Cardiac muscle cell (in vitro differentiated cells and primary cell): Measurements from ENCODE around the gene TTLL10. TPM values are rescaled to one million over a fixed set of nuclear protein-coding genes. Genes with fewer than 3 reads are reported as not detected.

ENCODE experiments used
- DNase-seq, 2 donors: peaks; one replicate each; pipeline versions ENCODE4 v3.0.0 to v3.0.0-alpha.2; 2010 to 2017; ENCODE audit warnings: low read depth in 1 of 2, low spot score in 1 of 2
- H3K27ac ChIP-seq: fragments of 200-600 bp; sonication (generic); 2 replicates; pipeline ENCODE4 v1.5.1; 2016
- H3K27me3 ChIP-seq: fragments of 200-600 bp; sonication (generic); 2 replicates; pipeline ENCODE4 v1.6.0; 2016; ENCODE audit warnings: control low read depth
- H3K36me3 ChIP-seq: fragments of 200-600 bp; sonication (generic); 2 replicates; pipeline ENCODE4 v1.5.1; 2016; ENCODE audit warnings: control low read depth
- H3K4me1 ChIP-seq: fragments of 200-600 bp; sonication (generic); 2 replicates; pipeline ENCODE4 v1.8.1; 2017; ENCODE audit warnings: low read depth, mild to moderate bottlenecking, mixed run types
- H3K4me3 ChIP-seq: fragments of 200-600 bp; sonication (generic); 2 replicates; pipeline ENCODE4 v1.5.1; 2016; ENCODE audit warnings: mild to moderate bottlenecking
- H3K9me3 ChIP-seq: fragments of 200-600 bp; sonication (generic); 2 replicates; pipeline ENCODE4 v1.5.1; 2017; ENCODE audit warnings: low read depth, mild to moderate bottlenecking, control low read depth
- CTCF ChIP-seq: IDR thresholded peaks from 2 replicates; pipeline ENCODE4 v1.5.1; 2012; ENCODE audit warnings: low read depth, mild to moderate bottlenecking, low read length
- polyA plus RNA-seq: library from polyadenylated mRNA; unstranded; fragments of >200 nt; fragmentation: Nextera tagmentation; extraction: Ambion mirVana; gene quantifications from 2 replicates; pipeline ENCODE4 v1.2.1, GENCODE V29; 2016
- total RNA-seq: library from RNA; depleted of rRNA; stranded (reverse); fragments of >200 nt; gene quantifications from 2 replicates; pipeline ENCODE4 v1.2.3, GENCODE V29; 2016

The TTLL10 gene
- total and polyA plus RNA-seq, 2 experiments from 2014 or later, result 0.31 TPM; not detected in 1

GRCh38 chr1:1244192-1244811 is 70.6 kb downstream of the TTLL10 start:
- TF ChIP-seq CTCF, result no peak
- peaks cover 5% of the 10 kb centered on the region for H3K4me1 ChIP-seq
- H3K36me3 ChIP-seq, result no peaks in the 10 kb centered on the region
- no peaks in the 10 kb centered on the region for H3K9me3 ChIP-seq
- no peak overlapping the region for H3K4me3 ChIP-seq
- peaks cover 18% of the 10 kb centered on the region for H3K27me3 ChIP-seq
- no peak overlapping the region for H3K27ac ChIP-seq
- DNase-seq, result no peak

DNA sequence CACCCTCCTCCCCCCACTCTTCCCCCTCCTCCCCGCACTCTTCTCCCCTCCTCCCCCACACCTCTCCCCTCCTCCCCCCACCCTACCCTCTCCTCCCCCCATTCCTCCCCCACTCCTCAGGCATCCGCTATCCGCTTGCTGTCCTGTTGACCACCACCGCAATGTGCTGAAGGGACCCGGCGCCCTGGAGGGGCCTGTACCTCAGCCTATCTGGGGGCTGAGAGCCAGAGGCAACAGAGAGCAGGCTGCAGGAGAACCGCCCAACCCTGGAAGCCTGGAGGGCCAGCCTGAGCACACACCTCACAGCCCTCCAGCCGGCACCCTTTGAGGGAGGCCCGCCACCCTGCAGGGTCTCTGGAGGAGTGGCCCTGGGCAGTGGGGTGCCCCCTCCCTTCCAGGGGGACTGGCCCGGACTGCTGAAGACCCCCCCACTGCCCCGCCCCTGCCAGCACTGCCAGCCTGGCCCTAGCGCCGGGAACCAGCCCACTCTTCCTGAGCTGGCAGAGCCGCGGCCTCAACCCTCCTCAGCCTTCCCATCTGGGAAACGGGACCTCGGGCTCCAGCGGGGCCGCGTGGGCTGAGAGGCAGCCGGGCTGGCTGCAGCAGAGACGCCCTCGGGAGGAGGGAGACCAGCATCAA is 71.6 kb downstream of the TTLL10 start:
- Histone ChIP-seq H3K36me3 (no peaks in the 10 kb centered on the region), H3K4me3 (no peak overlapping the region), H3K4me1 (peaks cover 5% of the 10 kb centered on the region), H3K27me3 (peaks cover 18% of the 10 kb centered on the region), H3K27ac (no peak overlapping the region), H3K9me3 (no peaks in the 10 kb centered on the region)
- no peak for DNase-seq
- TF ChIP-seq CTCF, result no peak

- no peaks in the 10 kb centered on the region for H3K9me3 ChIP-seq
- no peaks in the 10 kb centered on the region for H3K36me3 ChIP-seq
- H3K4me3 ChIP-seq, result no peak overlapping the region
- TF ChIP-seq CTCF, result no peak
- peaks cover 18% of the 10 kb centered on the region for H3K27me3 ChIP-seq
- H3K27ac ChIP-seq, result no peak overlapping the region
- peaks cover under 1% of the 10 kb centered on the region for H3K4me1 ChIP-seq
- DNase-seq, result no peak
Measured at GRCh38 chr1:1245817-1246576, 72.3 kb downstream of the TTLL10 start.

- Histone ChIP-seq H3K4me1 (no peaks in the 10 kb centered on the region), H3K4me3 (no peak within 1 kb of the TSS), H3K9me3 (no peaks in the 10 kb centered on the region), H3K27me3 (peaks cover 18% of the 10 kb centered on the region), H3K36me3 (no peaks in the 10 kb centered on the region), H3K27ac (no peak within 1 kb of the TSS)
- TF ChIP-seq CTCF, result no peak
- no peak for DNase-seq
Measured at GRCh38 chr1:1246577-1247340, 73.1 kb downstream of the TTLL10 start, which contains the start of gene C1QTNF12. TSS of gene C1QTNF12 (minus strand) at chr1:1246722. CDS start at chr1:1246690, 32 bp downstream.

DNA sequence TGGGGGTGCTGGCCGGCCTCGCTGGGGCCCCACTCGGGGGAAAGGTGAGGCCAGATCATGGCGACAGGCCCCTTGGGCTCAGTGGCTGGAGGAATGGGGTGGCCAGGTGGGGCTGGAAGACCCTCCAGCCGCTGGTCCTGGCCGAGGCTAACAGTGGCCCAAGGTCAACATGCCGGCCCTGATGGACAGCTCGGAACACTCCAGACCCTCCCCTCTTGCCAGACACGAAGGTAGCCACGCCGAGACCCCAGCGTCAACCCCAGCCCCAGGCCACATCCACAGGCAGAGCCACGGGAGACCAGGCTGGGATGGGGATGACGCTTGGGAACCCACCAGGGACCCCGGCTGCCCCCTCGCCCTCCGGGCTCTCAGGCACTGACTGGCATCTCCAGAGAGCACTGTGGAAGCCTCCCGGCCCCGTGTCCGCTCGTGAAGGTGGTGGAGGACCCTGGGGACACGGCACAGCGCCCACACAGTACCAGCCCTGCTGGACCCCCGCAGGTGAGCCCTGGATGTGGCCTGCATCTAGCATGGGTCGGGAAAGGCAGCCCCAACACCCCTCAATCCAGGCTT is 73.7 kb downstream of the TTLL10 start:
- H3K4me1 ChIP-seq, result no peaks in the 10 kb centered on the region
- no peak for DNase-seq
- peaks cover 18% of the 10 kb centered on the region for H3K27me3 ChIP-seq
- H3K36me3 ChIP-seq, result no peaks in the 10 kb centered on the region
- no peak overlapping the region for H3K27ac ChIP-seq
- no peak for TF ChIP-seq CTCF
- H3K9me3 ChIP-seq, result no peaks in the 10 kb centered on the region
- no peak overlapping the region for H3K4me3 ChIP-seq
